Measurements from ENCODE around the gene IFRD2. TPM values are rescaled to one million over a fixed set of nuclear protein-coding genes. Genes with fewer than 3 reads are reported as not detected.

IFRD2 gene
- total and polyA plus RNA-seq, 2 donors (not counting 1 experiment from before 2014, with no cell fraction given), result 28.1 to 51.0 TPM

GRCh38 chr3:50319894-50320625 lies 27.8 kb upstream of the IFRD2 start:
- Histone ChIP-seq H3K27ac (ENCODE audit: insufficient read depth, low read length) (no peak overlapping the region), H3K9ac (ENCODE audit: insufficient read depth, low read length) (no peak overlapping the region), H3K36me3 (ENCODE audit: control insufficient read depth, insufficient read depth, low read length) (peaks cover 18% of the 10 kb centered on the region), H3K4me2 (ENCODE audit: extremely low read depth, insufficient read depth, low read length) (peak overlapping the region; percentile 87), H3K4me3 (replicated peaks in 1 of 4; ENCODE audit: control extremely low read depth in 1 of 4, insufficient read depth in 1 of 4, low read depth in 3 of 4, low read length in 4 of 4) (peak overlapping the region; percentile 64 to 84 (median 68)), H3K79me2 (ENCODE audit: control insufficient read depth, insufficient read depth, low read length) (peaks cover 23% of the 10 kb centered on the region), H3K27me3 (ENCODE audit: control insufficient read depth, insufficient read depth, low read length) (no peaks in the 10 kb centered on the region), H3K4me1 (ENCODE audit: control insufficient read depth, extremely low read depth, insufficient read depth, low read length) (peaks cover 7% of the 10 kb centered on the region), H2AFZ (ENCODE audit: low read length) (no peak overlapping the region), H3K9me3 (ENCODE audit: control insufficient read depth, insufficient read depth, low read depth, low read length) (no peaks in the 10 kb centered on the region), H4K20me1 (ENCODE audit: control insufficient read depth, extremely low read depth, insufficient read depth, low read length) (no peaks in the 10 kb centered on the region)
- DNase-seq (ENCODE audit: low read depth in 2 of 2), result no peak
- TF ChIP-seq EZH2 (IDR thresholded peaks at IDR 0.05; ENCODE audit: low read length, missing control alignments), result no peak
- no peak for TF ChIP-seq CTCF (conservative IDR thresholded peaks at IDR 0.05 in 1 of 2, IDR thresholded peaks at IDR 0.05 in 1 of 2; ENCODE audit: low read depth in 1 of 2, low read length in 2 of 2)

- DNase-seq (ENCODE audit: low read depth in 2 of 2), result no peak
- Histone ChIP-seq H3K27me3 (ENCODE audit: control insufficient read depth, insufficient read depth, low read length) (no peaks in the 10 kb centered on the region), H3K4me1 (ENCODE audit: control insufficient read depth, extremely low read depth, insufficient read depth, low read length) (peaks cover 7% of the 10 kb centered on the region), H3K4me3 (replicated peaks in 1 of 4; ENCODE audit: control extremely low read depth in 1 of 4, insufficient read depth in 1 of 4, low read depth in 3 of 4, low read length in 4 of 4) (no peak overlapping the region), H3K9ac (ENCODE audit: insufficient read depth, low read length) (no peak overlapping the region), H3K27ac (ENCODE audit: insufficient read depth, low read length) (no peak overlapping the region), H4K20me1 (ENCODE audit: control insufficient read depth, extremely low read depth, insufficient read depth, low read length) (no peaks in the 10 kb centered on the region), H3K79me2 (ENCODE audit: control insufficient read depth, insufficient read depth, low read length) (peaks cover 23% of the 10 kb centered on the region), H3K9me3 (ENCODE audit: control insufficient read depth, insufficient read depth, low read depth, low read length) (no peaks in the 10 kb centered on the region), H3K36me3 (ENCODE audit: control insufficient read depth, insufficient read depth, low read length) (peaks cover 18% of the 10 kb centered on the region), H2AFZ (ENCODE audit: low read length) (no peak overlapping the region), H3K4me2 (ENCODE audit: extremely low read depth, insufficient read depth, low read length) (no peak overlapping the region)
- TF ChIP-seq CTCF (conservative IDR thresholded peaks at IDR 0.05 in 1 of 2, IDR thresholded peaks at IDR 0.05 in 1 of 2; ENCODE audit: low read depth in 1 of 2, low read length in 2 of 2) (no peak), EZH2 (IDR thresholded peaks at IDR 0.05; ENCODE audit: low read length, missing control alignments) (no peak)
Measured at GRCh38 chr3:50319181-50319893, 27.1 kb upstream of the IFRD2 start.

- DNase-seq (ENCODE audit: low read depth in 2 of 2), result no peak
- Histone ChIP-seq H3K4me3 (replicated peaks in 1 of 4; ENCODE audit: control extremely low read depth in 1 of 4, insufficient read depth in 1 of 4, low read depth in 3 of 4, low read length in 4 of 4) (no peak overlapping the region), H3K79me2 (ENCODE audit: control insufficient read depth, insufficient read depth, low read length) (peaks cover 23% of the 10 kb centered on the region), H2AFZ (ENCODE audit: low read length) (no peak overlapping the region), H3K27ac (ENCODE audit: insufficient read depth, low read length) (no peak overlapping the region), H3K36me3 (ENCODE audit: control insufficient read depth, insufficient read depth, low read length) (peaks cover 18% of the 10 kb centered on the region), H3K9ac (ENCODE audit: insufficient read depth, low read length) (no peak overlapping the region), H3K9me3 (ENCODE audit: control insufficient read depth, insufficient read depth, low read depth, low read length) (no peaks in the 10 kb centered on the region), H3K27me3 (ENCODE audit: control insufficient read depth, insufficient read depth, low read length) (no peaks in the 10 kb centered on the region), H3K4me2 (ENCODE audit: extremely low read depth, insufficient read depth, low read length) (no peak overlapping the region), H3K4me1 (ENCODE audit: control insufficient read depth, extremely low read depth, insufficient read depth, low read length) (peaks cover 7% of the 10 kb centered on the region), H4K20me1 (ENCODE audit: control insufficient read depth, extremely low read depth, insufficient read depth, low read length) (no peaks in the 10 kb centered on the region)
- TF ChIP-seq CTCF (conservative IDR thresholded peaks at IDR 0.05 in 1 of 2, IDR thresholded peaks at IDR 0.05 in 1 of 2; ENCODE audit: low read depth in 1 of 2, low read length in 2 of 2), result no peak
- TF ChIP-seq EZH2 (IDR thresholded peaks at IDR 0.05; ENCODE audit: low read length, missing control alignments), result no peak
Measured at GRCh38 chr3:50318615-50319014, 26.4 kb upstream of the IFRD2 start.
